Mucosa of descending colon (tissue), 3 donors: ENCODE measurements around the gene MUC4. TPM values are rescaled to one million over a fixed set of nuclear protein-coding genes. Genes with fewer than 3 reads are reported as not detected.
"Not testable (repeated sequence)": the region's sequence is repeated elsewhere in the genome, so short reads cannot be mapped to it uniquely, and the experiment has no call there.

ENCODE experiments used
- ATAC-seq: fragments of 200-7000 bp; cut with Tn5 transposase; one replicate; pipeline ENCODE4 v1.9.1; 2020; ENCODE audit warnings: mild to moderate bottlenecking, moderate library complexity
- DNase-seq, 3 donors: peaks; one replicate each; pipeline ENCODE4 v3.0.0-alpha.2; 2020
- H3K36me3 ChIP-seq: fragments of 200-600 bp; one replicate; pipeline ENCODE4 v1.8.0; 2021; ENCODE audit warnings: low read depth, mild to moderate bottlenecking
- H3K4me1 ChIP-seq: fragments of 200-600 bp; one replicate; pipeline ENCODE4 v1.8.0; 2021; ENCODE audit warnings: low read depth, mild to moderate bottlenecking
- H3K4me3 ChIP-seq: fragments of 200-600 bp; one replicate; pipeline ENCODE4 v1.8.0; 2021; ENCODE audit warnings: mild to moderate bottlenecking
- H3K9me3 ChIP-seq: fragments of 200-600 bp; one replicate; pipeline ENCODE4 v1.8.0; 2021; ENCODE audit warnings: mild to moderate bottlenecking
- CTCF ChIP-seq: fragments of 200-600 bp; IDR thresholded peaks from one replicate; pipeline ENCODE4 v1.8.0; 2022; ENCODE audit warnings: antibody characterized with exemption, mild to moderate bottlenecking
- intact Hi-C, 2 donors: fragments of 100-400 bp; cut with DNase I in 1 of 2; cut with micrococcal nuclease in 1 of 2; formaldehyde crosslinking; loops; one replicate each; pipeline versions ENCODE4 v1.11.0 to v1.11.1; 2022; cut with DNase I, micrococcal nuclease
- total RNA-seq, 3 donors: library from RNA; stranded (reverse); fragmentation: NEBNext Ultra II Directional in 2 of 3; extraction: Animal tissue kit (Norgen Biotek cat#: 25700) in 2 of 3; gene quantifications; one replicate each; pipeline versions ENCODE4 v1.2.1 to v1.2.4, GENCODE V29; 2021 to 2023
- donor health status: DM: no; HTN: no; CAD: no; lungs with moderate emphysema.
- donor health status: DM: no; HTN: no; CAD: no.
- donor health status: DM: no; HTN: yes; CAD: no.

Gene MUC4
- total RNA-seq, 3 donors from 2014 or later = 170 to 415 (median 318) TPM

GRCh38 chr3:195727606-195728195 is 84.0 kb downstream of the MUC4 start:
- H3K9me3 ChIP-seq = no peaks in the 10 kb centered on the region
- peaks cover 13% of the 10 kb centered on the region for H3K4me1 ChIP-seq
- DNase-seq (peak in 2 of 3 donors; percentile 57 to 61), ATAC-seq (peak; percentile 46)
- no peak overlapping the region for H3K4me3 ChIP-seq
- no peaks in the 10 kb centered on the region for H3K36me3 ChIP-seq
- intact Hi-C loops = no loop called here
- TF ChIP-seq CTCF = no peak

- intact Hi-C loops, H3K4me3 ChIP-seq, DNase-seq, H3K9me3 ChIP-seq, H3K36me3 ChIP-seq, ATAC-seq: not testable (repeated sequence)
- H3K4me1 ChIP-seq = peaks cover 15% of the 10 kb centered on the region
These were observed 85.6 kb downstream of the MUC4 start for GRCh38 chr3:195725916-195726740.

GRCh38 chr3:195724363-195724762 is 87.4 kb downstream of the MUC4 start:
- H3K4me3 ChIP-seq, intact Hi-C loops, H3K36me3 ChIP-seq, ATAC-seq, DNase-seq, H3K9me3 ChIP-seq: not testable (repeated sequence)
- peaks cover 21% of the 10 kb centered on the region for H3K4me1 ChIP-seq

GRCh38 chr3:195722996-195723345 is 88.8 kb downstream of the MUC4 start:
- ATAC-seq, DNase-seq, intact Hi-C loops: not testable (repeated sequence)

GRCh38 chr3:195722139-195722995 is 89.4 kb downstream of the MUC4 start:
- H3K9me3 ChIP-seq, H3K4me3 ChIP-seq, DNase-seq, intact Hi-C loops, H3K36me3 ChIP-seq: not testable (repeated sequence)
- peaks cover 12% of the 10 kb centered on the region for H3K4me1 ChIP-seq
- ATAC-seq = peak; percentile 65

More at GRCh38 chr3:195722996-195723345, 88.8 kb downstream of the MUC4 start:
- H3K36me3 ChIP-seq, H3K4me3 ChIP-seq, H3K9me3 ChIP-seq: not testable (repeated sequence)
- peaks cover 16% of the 10 kb centered on the region for H3K4me1 ChIP-seq

- peak; percentile 83 for ATAC-seq
- H3K9me3 ChIP-seq, H3K4me3 ChIP-seq, intact Hi-C loops, H3K4me1 ChIP-seq, H3K36me3 ChIP-seq: not testable (repeated sequence)
- peak; percentile 74 to 85 (median 77) for DNase-seq
These were observed 90.8 kb downstream of the MUC4 start, which contains the start of gene MUC20 for GRCh38 chr3:195720831-195721506. Gene MUC20 (plus strand): TSS chr3:195720978. CDS start chr3:195721008, 30 bp downstream.

- H3K36me3 ChIP-seq, intact Hi-C loops, DNase-seq, H3K9me3 ChIP-seq, H3K4me3 ChIP-seq, H3K4me1 ChIP-seq, ATAC-seq: not testable (repeated sequence)
These were observed 92.0 kb downstream of the MUC4 start for GRCh38 chr3:195719514-195720254.

GRCh38 chr3:195718477-195718984 is 93.2 kb downstream of the MUC4 start:
- Histone ChIP-seq H3K9me3 (no peaks in the 10 kb centered on the region), H3K36me3 (no peaks in the 10 kb centered on the region), H3K4me1 (peaks cover 10% of the 10 kb centered on the region), H3K4me3 (no peak overlapping the region)
- no peak for DNase-seq
- ATAC-seq = no peak
- intact Hi-C loops = no loop called here
- TF ChIP-seq CTCF = no peak
